Lower leg skin (tissue), 4 donors: Measurements from ENCODE around the gene SSTR4. TPM values are rescaled to one million over a fixed set of nuclear protein-coding genes. Genes with fewer than 3 reads are reported as not detected.

Experiments used
- DNase-seq, 2 donors: peaks; one replicate each; pipeline ENCODE4 v3.0.0-alpha.2; 2019; ENCODE audit warnings: low spot score in 2 of 2
- H3K4me3 ChIP-seq: fragments of 200-600 bp; sonication (generic); 2 replicates; pipeline ENCODE4 v1.5.1; 2017; ENCODE audit warnings: mild to moderate bottlenecking, low read depth; ENCODE audit not compliant: poor library complexity, severe bottlenecking
- POLR2A ChIP-seq, 2 donors: fragments of 450-650 bp; IDR thresholded peaks; one replicate each; pipeline ENCODE4 v1.6.1; 2016 to 2017; ENCODE audit warnings: antibody characterized with exemption in 2 of 2, mild to moderate bottlenecking in 1 of 2, moderate library complexity in 1 of 2
- WGBS, 2 donors: methylation state at CpG; one replicate each; pipeline ENCODE4 v1.1.5; 2018; 5-methylcytosine and 5-hydroxymethylcytosine counted together
- intact Hi-C: fragments of 100-400 bp; cut with DNase I; formaldehyde crosslinking; loops from one replicate; pipeline ENCODE4 v1.15.0; 2023; ENCODE audit warnings: low total_unique reads
- total RNA-seq, 4 donors: library from RNA; depleted of rRNA; stranded (reverse); fragments of >200 nt; gene quantifications; one replicate each; pipeline ENCODE4 v1.1.0, GENCODE V29; 2016
- TF ChIP-seq, protein P1 (sequence below), 3 donors: fragments of 450-650 bp; IDR thresholded peaks; one replicate each; pipeline ENCODE4 v1.5.1; 2016; ENCODE audit warnings: antibody characterized with exemption in 3 of 3, mild to moderate bottlenecking in 3 of 3, moderate library complexity in 2 of 3

The SSTR4 gene
- total RNA-seq, 4 donors from 2014 or later: not detected

DNA sequence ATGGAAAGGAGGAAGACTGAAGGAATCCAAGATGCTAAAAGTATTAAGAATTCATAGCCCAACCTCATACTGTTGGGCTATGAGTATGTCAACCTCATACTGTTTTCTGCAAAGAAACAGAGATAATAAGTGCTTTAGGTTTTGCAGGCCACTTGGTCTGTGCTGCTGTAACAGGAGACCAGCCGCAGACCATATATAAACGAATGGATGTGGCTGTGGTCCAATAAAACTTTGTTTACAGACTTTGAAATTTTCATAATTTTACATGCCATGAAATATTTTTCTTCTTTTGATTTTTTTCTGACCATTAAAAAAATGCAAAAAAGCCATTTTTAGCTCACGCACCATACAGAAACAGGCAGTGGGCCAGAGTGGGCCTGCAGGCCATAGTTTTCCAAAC, 28.1 kb downstream of the SSTR4 start:
- H3K4me3 ChIP-seq: no peak overlapping the region
- no peak for TF ChIP-seq POLR2A (IDR thresholded peaks at IDR 0.05)
- TF ChIP-seq, protein P1, sequence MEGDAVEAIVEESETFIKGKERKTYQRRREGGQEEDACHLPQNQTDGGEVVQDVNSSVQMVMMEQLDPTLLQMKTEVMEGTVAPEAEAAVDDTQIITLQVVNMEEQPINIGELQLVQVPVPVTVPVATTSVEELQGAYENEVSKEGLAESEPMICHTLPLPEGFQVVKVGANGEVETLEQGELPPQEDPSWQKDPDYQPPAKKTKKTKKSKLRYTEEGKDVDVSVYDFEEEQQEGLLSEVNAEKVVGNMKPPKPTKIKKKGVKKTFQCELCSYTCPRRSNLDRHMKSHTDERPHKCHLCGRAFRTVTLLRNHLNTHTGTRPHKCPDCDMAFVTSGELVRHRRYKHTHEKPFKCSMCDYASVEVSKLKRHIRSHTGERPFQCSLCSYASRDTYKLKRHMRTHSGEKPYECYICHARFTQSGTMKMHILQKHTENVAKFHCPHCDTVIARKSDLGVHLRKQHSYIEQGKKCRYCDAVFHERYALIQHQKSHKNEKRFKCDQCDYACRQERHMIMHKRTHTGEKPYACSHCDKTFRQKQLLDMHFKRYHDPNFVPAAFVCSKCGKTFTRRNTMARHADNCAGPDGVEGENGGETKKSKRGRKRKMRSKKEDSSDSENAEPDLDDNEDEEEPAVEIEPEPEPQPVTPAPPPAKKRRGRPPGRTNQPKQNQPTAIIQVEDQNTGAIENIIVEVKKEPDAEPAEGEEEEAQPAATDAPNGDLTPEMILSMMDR (IDR thresholded peaks at IDR 0.05): no peak
- WGBS, 2 donors: 81 to 84% methylated on average over 3 of the region's 3 CpGs
- intact Hi-C loops: no loop called here
- no peak for DNase-seq

DNA sequence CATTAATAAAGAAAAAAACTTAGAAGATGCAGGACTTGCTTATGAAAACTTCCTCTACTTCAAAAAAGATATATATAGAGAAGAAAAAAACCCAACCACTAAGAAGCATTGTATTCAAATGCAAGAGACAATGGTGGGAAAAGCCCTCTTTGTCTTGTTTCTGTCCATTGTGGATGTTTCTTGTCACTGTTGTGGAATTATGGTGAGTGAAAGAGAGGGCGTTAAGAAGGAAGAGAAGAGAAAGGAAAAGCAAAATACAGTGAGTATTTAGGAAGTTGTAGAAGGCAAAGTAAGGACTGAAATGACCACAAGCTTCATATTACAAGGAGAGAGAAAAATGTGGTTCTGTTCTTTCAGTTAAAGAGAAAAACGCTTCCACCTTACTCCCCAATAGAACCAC, 28.5 kb downstream of the SSTR4 start:
- WGBS, 2 donors: 71 to 76% methylated on average over 2 of the region's 2 CpGs
- TF ChIP-seq POLR2A (IDR thresholded peaks at IDR 0.05): no peak
- TF ChIP-seq, protein P1 (IDR thresholded peaks at IDR 0.05): no peak
- DNase-seq: no peak
- intact Hi-C loops: no loop called here
- no peak overlapping the region for H3K4me3 ChIP-seq

DNA sequence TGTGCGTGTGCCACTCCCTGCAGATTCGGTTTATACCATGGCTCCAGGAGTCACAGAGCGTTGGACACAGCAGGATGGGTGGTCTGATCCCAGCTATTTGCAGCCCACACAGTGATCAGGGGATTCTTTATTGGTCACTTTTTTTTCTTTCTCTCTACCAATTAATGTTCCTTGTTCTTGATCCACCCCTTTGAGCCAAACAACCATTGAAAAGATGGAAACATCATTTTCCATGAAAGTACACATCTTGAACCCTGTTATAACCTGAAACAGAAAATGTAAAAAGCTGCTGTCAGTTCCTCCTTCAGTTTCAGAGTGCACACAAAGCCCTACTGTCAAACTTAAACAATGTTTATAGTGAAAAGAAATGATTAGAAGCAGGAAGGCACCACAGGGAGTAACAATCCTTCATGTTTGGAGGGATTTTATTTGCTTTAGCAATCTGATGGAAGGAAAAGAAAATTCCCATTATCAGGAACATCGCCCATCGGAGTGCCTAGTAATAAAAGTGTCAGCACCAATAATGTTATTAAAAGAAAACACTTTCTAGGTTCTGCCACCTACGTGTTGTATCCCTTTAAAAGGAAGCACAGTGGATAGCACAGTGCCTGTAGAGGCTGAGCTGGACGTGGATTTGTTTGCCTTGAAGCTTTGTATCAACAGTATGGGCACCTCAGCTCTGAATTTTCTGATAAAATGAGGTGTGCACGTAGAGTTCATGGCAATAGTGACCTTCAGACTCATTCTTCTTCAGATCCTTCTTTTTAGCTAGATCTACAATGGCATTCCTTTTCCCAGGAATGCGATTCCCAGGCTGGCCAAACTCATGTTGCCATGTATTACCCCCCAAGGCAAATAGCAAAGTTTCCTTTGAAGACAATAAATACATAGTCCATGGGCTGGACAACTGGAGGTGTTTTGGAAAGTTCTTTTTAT, 30.4 kb downstream of the SSTR4 start:
- intact Hi-C loops: no loop called here
- 63 to 81% methylated on average over 9 of the region's 9 CpGs for WGBS, 2 donors
- no peak for TF ChIP-seq POLR2A (IDR thresholded peaks at IDR 0.05)
- TF ChIP-seq, protein P1 (IDR thresholded peaks at IDR 0.05): no peak
- no peak for DNase-seq
- no peak overlapping the region for H3K4me3 ChIP-seq

DNA sequence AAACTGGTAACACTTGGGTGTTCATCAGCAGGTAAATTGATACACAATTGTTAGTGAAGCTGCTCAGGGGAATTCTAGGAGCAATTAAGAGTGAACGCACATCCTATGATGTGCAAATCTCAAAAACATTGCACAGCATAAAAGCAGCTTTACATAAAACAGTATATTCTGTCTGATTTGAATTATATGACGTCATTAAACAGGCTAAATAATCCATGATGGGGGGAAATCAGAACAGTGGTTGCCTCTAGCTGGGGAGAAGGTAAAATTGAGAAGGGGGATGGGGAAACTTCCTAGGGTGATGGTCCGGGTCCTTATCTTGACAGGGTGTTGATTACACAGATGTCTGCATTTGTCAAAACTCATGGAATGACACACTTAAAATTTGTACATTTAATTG, 31.7 kb downstream of the SSTR4 start:
- TF ChIP-seq, protein P1 (IDR thresholded peaks at IDR 0.05): no peak
- TF ChIP-seq POLR2A (IDR thresholded peaks at IDR 0.05): no peak
- DNase-seq: no peak
- no peak overlapping the region for H3K4me3 ChIP-seq
- intact Hi-C loops: no loop called here
- 91 to 93% methylated on average over 3 of the region's 3 CpGs for WGBS, 2 donors

DNA sequence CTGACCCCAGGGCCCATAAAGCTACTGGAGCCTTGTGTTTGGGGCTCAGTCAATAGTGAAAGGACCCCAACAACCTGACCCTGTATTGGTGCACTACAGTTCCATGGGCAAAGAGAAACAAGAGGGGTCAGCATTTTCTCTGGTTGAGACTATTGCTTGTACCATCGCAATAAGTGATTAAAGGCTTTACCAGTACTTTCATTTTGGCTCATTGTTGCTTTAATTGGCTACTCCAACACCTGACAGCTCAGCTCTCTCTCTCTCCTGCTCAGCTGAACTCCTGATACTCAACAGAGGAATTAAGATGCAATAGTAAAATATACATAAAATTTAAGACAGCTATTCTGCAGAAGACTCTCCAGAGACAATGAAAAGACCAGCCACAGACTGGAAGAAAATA, 33.2 kb downstream of the SSTR4 start:
- TF ChIP-seq POLR2A (IDR thresholded peaks at IDR 0.05): no peak
- TF ChIP-seq, protein P1 (IDR thresholded peaks at IDR 0.05): no peak
- 87 to 88% methylated on average over 1 of the region's 1 CpG for WGBS, 2 donors
- intact Hi-C loops: no loop called here
- DNase-seq: no peak
- no peak overlapping the region for H3K4me3 ChIP-seq
